Hindlimb muscle (tissue), 1 donor: ENCODE data around the gene ATN1. TPM values are rescaled to one million over a fixed set of nuclear protein-coding genes. Genes with fewer than 3 reads are reported as not detected.
"Not testable (repeated sequence)": the region's sequence is repeated elsewhere in the genome, so short reads cannot be mapped to it uniquely, and the experiment has no call there.

Experiments used
- DNase-seq: peaks from one replicate; pipeline ENCODE4 v3.0.0-alpha.2; 2013
- polyA plus RNA-seq: library from polyadenylated mRNA; unstranded; fragments of 120-200 nt; gene quantifications from one replicate; pipeline ENCODE4 v1.2.1, GENCODE V29; 2013; ENCODE audit not compliant: insufficient read length

ATN1 gene
- 91.2 TPM for polyA plus RNA-seq

- DNase-seq = peak; percentile 93
Measured at GRCh38 chr12:6927379-6928021, at the start of gene ATN1. ATN1 (plus strand) TSS chr12:6927959; CDS start chr12:6934002, 6,043 bp downstream.

- not testable (repeated sequence) for DNase-seq
Measured at GRCh38 chr12:6879824-6880223, 47.9 kb upstream of the ATN1 start.

GRCh38 chr12:6883252-6883651 is 44.5 kb upstream of the ATN1 start:
- no peak for DNase-seq

DNA sequence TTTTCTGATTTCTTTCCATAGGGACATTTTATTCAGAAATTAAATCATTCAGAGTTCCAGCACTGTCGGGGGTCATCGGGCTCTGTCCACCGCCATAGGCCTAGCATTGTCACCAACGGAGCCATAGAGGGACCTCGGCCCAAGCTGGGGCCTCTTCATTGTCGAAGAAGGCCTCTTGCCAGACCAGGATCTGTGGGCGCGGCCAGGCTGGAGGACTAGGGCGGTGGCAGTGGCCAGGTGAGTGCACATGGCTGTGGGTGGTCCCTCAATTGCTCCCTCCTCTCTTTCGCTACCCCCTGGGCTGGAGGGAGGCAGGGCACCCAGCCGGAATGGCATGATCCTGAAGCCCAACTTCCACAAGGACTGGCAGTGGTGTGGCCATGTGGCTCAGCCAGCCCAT is 44.1 kb upstream of the ATN1 start:
- DNase-seq = no peak

DNA sequence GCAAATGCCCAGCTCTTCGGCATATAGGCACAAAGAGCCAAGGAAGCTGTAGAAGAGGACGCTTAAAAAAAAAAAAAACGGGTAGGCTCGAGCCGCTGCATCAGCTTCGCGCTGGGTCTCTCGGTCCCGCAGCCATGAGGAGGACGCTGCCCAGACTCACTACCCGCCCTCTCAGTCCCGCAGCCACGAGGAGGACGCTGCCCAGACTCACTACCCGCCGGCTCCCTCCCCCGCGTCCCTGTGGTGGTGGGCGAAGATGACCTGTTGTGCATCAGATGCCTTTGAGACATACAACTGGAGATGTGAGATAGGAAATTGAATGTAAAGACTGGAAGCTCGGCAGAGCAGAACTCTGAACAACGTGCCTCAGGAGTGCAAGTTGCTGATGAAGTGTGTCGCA is 43.2 kb upstream of the ATN1 start:
- no peak for DNase-seq

- not testable (repeated sequence) for DNase-seq
Measured at GRCh38 chr12:6886206-6886999, 41.4 kb upstream of the ATN1 start.

GRCh38 chr12:6887460-6887859 is 40.3 kb upstream of the ATN1 start:
- DNase-seq = no peak

GRCh38 chr12:6888360-6888759 is 39.4 kb upstream of the ATN1 start:
- no peak for DNase-seq

DNA sequence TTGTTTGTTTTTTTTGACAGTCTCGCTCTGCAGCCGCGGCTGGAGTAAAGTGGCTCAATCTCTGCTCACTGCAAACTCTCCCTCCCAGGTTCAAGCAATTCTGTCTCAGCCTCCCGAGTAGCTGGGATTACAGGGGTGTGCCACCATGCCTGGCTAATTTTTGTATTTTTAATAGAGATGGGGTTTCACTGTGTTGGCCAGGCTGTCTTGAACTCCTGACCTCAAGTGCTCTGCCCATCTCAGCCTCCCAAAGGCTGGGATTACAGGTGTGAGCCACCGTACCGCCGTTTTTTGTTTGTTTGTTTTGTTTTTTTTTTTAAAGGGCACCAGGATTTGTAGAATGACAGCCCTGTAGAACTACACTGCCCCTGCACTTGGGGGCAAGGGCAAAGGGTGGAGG is 39.0 kb upstream of the ATN1 start:
- not testable (repeated sequence) for DNase-seq

DNA sequence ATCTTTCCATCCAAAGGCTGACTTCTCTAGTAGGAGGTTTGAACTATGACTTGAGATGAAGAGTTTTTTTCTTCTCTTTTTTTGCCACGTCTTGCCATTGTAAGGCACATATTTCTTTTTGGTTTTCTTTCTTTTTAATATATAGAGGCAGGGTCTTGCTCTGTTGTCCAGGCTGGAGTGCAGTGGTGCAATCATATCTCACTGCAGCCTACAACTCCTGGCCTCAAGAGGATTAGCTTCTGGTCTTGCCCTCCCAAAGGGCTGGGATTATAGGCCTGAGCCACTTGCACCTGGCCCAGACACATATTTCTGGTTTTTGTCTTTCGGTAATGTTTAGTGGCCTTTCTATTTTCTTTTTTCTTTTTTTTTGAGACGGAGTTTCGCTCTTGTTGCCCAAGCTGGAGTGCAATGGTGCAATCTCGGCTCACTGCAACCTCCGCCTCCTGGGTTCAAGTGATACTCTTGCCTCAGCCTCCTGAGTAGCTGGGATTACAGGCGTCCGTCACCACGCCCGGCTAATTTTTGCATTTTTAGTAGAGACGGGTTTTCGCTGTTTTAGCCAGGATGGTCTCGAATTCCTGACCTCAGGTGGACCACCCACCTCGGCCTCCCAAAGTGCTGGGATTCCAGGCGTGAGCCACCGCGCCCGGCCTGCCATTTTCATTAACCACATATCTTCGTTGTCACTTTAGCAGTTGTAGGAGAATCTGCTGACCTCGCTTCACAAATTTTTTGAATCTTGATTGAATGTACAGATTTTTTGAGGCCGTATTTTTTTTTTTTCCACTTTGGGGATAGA is 37.8 kb upstream of the ATN1 start:
- not testable (repeated sequence) for DNase-seq

DNA sequence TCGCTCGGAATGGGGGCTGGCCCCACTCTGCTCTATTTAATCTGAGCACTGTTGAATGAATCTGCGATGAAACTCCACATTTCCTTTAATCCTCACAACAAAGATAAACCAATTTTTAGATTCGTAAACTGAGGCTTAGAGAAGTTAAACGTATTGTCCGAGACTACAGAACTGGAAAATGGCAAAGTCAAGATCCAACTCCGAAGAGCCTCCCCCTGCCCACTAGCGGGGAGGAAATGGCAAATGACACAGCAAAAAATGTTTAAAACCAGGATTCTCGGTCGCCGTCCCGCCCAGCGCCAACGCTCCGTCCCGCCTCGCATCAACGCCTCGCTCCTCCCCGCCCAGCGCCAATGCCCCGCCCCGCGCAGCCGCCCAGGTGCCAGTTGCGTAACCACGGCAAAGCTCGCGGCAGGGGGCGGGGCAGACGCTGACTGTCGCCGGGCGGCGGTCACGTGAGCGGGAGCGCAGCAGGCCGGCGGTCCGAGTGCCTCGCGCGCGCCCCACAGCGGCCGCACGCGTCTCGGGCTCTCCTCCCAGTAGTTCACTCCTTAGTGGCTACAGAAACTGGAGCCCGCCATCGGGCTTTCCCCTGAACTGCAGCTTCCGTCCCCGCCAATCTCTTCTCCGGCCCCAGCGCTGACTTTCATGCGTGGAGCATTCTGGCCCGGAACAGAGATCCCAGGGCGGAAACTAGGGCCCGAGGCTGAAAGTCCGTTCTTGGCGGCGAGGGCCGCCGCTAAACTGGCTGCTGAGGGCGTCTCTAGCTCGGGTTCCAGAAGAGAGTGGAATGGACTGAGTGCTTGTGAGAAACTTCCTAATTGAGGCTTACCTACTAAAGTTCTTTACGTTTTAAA is 36.7 kb upstream of the ATN1 start:
- peak; percentile 99 for DNase-seq

DNA sequence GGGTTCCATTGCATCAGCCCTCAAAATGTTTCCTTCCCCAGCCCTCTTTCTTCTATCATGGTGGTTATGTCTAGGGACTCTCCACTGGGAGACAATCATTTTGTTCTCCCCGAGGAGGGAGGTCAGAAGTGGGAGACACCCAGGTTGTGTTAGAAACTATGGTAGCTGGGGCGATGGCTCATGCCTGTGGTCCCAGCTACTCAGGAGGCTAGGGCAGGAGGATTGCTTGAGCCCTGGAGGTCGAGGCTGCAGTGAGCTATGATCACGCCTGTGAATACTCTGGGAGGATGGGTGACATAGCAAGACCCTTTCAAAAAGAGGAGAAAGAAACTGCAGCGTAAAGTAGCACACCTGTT is 36.1 kb upstream of the ATN1 start:
- DNase-seq = no peak

GRCh38 chr12:6892683-6893082 is 35.1 kb upstream of the ATN1 start:
- DNase-seq = not testable (repeated sequence)

DNA sequence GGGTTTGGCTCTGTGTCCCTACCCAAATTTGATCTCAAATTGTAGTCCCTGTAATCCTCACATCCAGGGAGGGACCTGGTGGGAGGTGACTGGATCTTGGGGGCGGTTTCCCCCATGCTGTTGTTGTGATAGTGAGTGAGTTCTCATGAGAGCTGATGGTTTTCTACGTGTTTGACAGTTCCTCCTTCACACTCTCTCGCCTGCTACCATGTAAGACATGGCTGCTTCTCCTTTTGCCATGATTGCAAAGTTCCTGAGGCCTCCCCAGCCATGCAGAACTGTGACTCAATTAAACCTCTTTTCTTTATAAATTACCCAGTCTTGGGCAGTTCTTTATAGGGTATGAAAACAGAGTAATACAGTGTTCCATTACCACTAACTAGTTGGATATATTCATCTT is 33.4 kb upstream of the ATN1 start:
- DNase-seq = no peak

DNA sequence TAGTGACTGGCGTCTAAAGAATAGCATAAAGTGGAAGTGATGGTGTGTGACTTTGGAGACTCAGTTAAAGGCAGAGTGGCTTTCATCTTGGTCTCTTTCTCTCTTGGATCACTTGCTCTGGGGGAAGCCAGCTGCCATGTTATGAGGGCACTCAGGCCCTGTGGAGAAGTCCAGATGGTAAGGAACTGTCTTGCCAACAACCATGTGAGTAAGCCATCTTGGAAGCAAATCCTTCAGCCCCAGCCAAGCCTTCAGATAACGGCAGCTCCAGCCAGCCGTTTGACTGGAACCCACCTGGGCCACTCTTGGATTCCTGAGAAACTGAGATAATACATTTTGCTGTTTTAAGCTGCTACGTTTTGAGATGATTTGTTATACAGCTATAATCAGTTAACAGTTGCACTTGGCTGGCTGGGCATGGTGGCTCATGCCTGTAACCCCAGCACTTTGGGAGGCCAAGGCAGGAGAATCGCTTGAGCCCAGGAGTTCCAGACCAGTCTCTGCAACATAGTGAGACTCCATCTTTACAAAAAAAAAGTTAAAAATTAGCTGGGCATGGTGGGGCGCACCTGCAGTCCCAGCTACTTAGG is 30.8 kb upstream of the ATN1 start:
- no peak for DNase-seq

GRCh38 chr12:6899427-6899826 is 28.3 kb upstream of the ATN1 start:
- no peak for DNase-seq

GRCh38 chr12:6899837-6900519 is 27.8 kb upstream of the ATN1 start:
- DNase-seq = no peak

DNA sequence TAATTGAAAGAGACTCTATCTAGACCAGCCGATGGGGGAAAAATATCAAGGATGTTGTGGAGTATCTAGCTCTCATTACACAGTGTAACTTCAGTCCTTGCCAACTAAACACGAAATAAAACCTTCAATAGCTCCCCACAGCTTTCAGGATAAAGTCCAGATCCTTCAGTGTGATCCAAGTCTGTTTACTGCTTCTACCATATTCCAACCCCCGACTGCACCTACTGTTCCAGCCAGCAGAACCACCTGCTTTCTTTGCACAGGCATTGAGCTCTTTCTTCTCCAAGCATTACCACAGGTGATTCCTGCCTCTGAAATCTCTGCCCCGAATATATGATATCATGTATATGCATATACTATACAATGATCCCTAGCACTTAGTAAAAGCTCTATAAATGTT is 25.3 kb upstream of the ATN1 start:
- DNase-seq = no peak

DNA sequence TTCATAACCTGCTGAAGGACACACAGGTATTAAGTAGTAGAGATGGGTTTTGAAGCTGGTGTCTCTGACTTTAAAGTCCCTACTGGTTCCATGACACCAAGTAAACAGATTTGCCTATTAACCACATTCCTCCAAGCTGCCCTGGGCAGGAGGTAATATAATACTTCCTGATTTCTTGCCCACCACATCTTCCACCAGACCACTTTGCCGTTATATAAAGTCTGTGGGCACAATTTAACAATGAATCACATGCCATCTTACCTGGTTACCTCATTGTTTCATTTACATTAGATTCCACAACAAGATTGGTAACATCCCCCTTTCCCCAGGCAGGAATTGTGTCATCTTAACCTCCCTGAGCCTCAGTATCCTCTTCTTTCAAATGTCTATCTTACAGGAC is 24.0 kb upstream of the ATN1 start:
- DNase-seq = no peak

DNA sequence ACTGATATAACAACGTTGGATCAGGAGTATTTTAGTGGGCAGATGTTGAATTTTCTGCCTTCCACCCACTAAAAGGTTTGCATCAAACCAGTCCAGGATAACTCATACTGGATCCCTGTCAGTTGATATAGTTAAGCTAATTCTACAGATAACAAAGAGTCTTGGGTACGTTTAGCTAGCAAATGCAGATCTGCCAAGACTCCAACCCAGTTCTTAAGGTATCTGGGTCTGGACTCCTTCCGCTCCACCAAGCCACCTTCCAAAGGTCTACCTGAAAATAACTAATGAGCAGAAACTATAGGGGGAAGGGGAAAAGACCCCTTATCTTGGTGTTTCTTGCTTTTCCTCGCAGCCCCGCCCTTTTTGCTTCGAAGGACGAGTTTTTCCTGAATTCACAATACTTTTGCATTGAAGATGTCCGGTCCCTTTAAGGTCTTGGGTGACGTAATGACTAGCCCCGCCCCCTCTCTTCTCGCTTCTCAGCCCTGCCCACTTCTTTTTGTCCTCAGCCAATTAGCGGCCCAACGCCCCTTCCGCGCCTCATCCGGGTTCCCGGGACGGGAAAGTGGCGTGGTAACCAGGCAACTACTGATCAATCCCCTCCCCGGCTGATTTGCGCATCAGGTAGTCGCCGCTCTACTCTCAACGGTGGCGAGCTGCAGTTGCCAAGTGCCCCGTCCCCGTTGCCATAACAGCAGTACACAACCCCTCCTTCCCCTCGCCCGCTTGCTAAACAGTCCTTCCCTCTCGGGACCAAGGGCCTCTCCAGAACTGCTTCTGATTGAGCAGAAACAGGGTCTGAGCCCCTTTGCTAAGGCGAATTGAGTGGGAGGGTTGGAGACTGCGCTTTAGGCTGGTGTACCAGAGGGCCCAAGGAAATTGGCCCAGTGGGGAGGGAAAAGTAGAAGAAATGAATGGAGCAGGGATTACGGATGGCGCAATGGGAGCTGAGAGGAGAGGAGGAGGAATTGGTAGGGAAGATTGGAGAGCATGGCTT is 23.2 kb upstream of the ATN1 start, which contains the start of gene LRRC23:
TSS of gene LRRC23 (plus strand) at position 543 of the 997 bp plus-strand sequence. CDS start 812 bp downstream, outside the sequence.
- DNase-seq = peak; percentile 97
